Mucosa of gallbladder (tissue), 1 donor: ENCODE measurements around the gene RPTOR. TPM values are rescaled to one million over a fixed set of nuclear protein-coding genes. Genes with fewer than 3 reads are reported as not detected.
"Not testable (repeated sequence)": the region's sequence is repeated elsewhere in the genome, so short reads cannot be mapped to it uniquely, and the experiment has no call there.

Source experiments
- DNase-seq: peaks from one replicate; pipeline ENCODE4 v3.0.0-alpha.2; 2020; ENCODE audit warnings: low spot score
- total RNA-seq: library from RNA; stranded (reverse); gene quantifications from one replicate; pipeline ENCODE4 v1.2.1, GENCODE V29; 2021
- donor health status: DM: no; HTN: no; CAD: no.

Gene RPTOR
- total RNA-seq, 1 donor from 2014 or later, result 37.5 TPM

GRCh38 chr17:80545499-80545826, 825 bp downstream of the RPTOR start:
- no peak for DNase-seq

- no peak for DNase-seq
These were observed 1.6 kb downstream of the RPTOR start for GRCh38 chr17:80546267-80546666.

- no peak for DNase-seq
These were observed 7.9 kb downstream of the RPTOR start for GRCh38 chr17:80552523-80552922.

GRCh38 chr17:80555266-80555665, 10.6 kb downstream of the RPTOR start:
- DNase-seq, result no peak

GRCh38 chr17:80558046-80558445, 13.4 kb downstream of the RPTOR start:
- DNase-seq, result no peak

GRCh38 chr17:80559825-80560251, 15.2 kb downstream of the RPTOR start:
- no peak for DNase-seq

DNA sequence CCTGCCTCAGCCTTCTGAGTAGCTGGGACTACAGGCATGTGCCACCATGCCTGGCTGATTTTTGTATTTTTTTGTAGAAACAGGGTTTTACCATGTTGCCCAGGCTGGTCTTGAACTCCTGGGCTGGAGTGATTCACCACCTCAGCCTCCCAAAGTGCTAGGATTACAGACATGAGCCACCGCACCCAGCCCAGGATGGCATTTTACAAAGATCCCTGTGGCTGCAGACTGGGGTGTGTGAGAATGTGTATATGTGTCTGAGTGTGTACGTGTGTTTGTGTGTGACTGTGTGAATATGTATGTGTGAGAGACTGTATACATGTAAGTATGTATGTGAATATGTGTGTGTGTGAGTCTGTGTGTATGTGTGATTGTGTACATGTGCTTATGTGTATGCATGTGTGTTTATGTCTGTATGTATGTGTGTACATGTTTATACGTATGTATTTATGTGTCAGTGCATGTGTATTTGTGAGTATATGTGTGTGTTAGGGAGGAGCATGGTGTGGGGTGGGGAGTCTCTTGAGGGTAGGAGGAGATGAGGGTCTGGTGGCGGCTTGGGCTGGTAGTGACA, 17.0 kb downstream of the RPTOR start:
- no peak for DNase-seq

GRCh38 chr17:80564545-80564944, 19.9 kb downstream of the RPTOR start:
- no peak for DNase-seq

DNA sequence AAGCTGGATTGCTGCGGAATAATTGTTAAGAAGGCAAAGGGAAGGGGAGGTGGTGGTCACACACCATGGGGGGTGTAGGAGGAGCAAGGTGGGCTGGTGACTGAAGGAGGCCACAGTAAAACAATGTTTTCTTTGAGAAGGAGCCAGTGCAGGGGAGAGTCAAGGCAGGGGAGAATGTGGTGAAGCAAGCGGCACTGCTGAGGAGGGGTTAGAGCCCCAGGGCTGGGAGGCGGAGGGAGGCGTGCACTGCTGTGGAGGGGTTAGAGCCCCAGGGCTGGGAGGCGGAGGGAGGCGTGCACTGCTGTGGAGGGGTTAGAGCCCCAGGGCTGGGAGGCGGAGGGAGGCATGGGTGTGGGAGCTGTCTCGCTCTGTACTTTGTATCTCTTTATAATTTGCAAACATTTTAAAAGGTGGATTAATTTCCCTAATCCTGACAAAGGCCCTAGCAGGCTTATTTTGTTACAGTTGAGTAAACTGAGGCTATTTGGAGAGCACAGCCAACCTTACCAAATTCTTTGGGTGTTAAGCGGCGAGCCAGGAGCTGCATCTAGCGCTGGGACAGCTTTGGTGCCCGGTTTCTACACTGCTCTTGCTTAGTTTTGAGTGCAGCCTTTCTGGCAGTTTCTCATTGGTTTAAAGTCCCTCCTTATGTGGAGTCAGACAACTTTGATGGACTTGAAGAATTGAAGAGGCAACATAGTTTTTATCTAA, 20.9 kb downstream of the RPTOR start:
- DNase-seq, result no peak

DNA sequence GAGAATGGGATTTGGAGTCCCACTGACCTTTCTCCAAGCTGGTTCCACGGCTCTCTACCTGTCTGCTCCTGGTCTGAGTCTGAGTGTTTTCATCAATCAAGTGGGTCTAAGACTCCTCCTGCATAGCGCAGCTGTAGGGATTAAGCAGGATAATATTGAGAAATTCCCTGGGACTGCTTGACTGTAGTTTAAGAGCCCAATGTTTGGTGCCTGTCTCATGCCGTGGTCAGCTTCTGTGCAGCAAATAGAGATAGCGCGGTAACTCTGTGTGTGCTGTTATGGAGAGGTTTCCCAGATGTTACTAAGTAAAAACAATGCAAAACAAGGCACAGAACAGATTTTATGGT, 21.4 kb downstream of the RPTOR start:
- no peak for DNase-seq

DNA sequence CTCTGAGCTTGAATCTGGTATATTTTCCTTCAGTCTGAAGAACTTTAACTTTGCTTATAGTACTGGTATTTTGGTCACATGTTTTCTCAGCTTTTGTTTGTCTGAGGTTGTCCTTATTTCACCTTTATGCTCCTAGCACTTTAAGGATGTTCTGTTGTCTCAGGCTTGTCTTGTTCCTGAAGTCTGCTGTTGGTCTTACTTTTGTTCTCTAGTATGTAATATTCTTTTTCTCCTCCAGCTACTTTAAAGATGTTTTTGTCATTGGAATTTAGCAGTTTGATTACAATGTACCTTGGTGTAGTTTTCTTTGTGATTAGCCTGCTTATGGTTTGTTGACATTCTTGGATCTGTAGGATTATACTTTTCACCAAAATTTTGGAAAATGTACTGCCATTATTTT, 23.6 kb downstream of the RPTOR start:
- DNase-seq, result no peak

DNA sequence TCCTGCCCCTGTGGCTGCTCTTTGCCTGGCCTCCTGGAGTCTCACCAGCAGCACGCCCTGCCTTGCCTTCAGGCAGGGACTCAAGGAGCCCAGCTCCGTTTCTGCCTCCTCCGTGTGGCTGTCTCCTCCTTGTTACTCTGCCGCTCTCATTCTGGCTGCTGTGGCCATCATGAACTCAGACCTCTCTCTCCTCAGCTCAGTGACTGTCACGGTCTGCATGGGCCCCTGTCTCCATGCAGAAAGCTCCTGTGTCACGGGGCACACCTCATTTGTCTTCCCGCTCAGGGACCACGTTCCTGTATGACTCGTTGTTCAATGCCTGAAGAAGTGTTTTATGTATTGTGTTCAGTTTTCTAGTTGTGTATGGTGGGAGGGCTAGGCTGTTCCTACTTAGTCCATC, 25.3 kb downstream of the RPTOR start:
- DNase-seq, result no peak

GRCh38 chr17:80573701-80574100, 29.1 kb downstream of the RPTOR start:
- DNase-seq, result no peak

DNA sequence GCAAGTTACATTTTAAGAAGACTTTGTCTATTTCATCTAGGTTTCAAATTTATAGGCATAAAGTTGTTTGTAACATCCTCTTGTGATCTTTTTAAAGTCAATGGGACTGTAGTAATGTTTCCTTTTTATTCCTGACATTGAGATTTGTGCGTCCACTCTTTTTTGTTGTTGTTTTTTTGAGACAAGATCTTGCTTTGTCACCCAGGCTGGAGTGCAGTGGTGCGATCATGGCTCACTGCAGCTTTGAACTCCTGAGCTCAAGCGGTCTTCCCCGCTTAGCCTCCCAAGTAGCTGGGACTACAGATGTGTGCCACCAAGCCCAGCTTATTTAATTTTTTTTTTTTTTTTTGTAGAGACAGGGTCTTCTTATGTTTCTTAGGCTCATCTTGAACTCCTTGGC, 29.9 kb downstream of the RPTOR start:
- no peak for DNase-seq

DNA sequence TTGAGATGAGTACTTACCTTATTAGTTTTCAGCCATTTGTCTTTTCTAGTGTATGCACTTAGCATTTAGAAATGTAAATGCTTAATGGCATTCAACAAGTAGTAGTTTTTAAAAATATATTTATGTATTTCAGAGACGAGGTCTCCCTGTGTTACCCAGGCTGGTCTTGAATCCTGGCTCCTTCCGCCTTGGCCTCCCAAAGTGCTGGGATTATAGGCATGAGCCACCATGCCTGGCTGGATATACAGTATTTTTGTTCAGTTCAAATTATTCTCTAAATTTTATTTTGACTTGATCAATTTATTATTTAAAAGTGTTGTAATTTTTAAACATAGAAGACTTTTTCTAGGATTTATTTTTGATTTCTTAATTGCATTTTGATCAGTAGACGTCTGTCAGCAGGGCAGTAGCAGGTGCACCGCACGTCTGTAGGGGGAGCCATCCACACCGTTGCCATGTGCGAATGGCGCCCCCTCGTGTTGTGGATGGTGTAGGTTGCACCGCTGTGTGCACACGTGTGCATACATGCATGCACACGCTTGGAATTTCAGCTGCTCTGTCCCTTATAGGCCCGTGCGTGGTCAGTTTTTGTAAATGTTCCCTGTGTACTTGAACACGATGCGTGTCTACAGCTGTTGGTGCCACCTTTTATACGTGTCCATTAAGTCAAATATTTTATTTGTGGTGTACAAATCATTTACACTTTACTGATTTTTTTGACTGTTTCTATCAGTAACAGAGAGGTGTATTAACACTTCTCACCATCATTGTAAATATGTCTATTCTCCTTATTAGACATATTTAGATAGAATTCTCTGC, 30.6 kb downstream of the RPTOR start:
- peak; percentile 87 for DNase-seq

GRCh38 chr17:80577876-80578570, 33.4 kb downstream of the RPTOR start:
- no peak for DNase-seq

GRCh38 chr17:80578668-80579388, 34.2 kb downstream of the RPTOR start:
- not testable (repeated sequence) for DNase-seq

DNA sequence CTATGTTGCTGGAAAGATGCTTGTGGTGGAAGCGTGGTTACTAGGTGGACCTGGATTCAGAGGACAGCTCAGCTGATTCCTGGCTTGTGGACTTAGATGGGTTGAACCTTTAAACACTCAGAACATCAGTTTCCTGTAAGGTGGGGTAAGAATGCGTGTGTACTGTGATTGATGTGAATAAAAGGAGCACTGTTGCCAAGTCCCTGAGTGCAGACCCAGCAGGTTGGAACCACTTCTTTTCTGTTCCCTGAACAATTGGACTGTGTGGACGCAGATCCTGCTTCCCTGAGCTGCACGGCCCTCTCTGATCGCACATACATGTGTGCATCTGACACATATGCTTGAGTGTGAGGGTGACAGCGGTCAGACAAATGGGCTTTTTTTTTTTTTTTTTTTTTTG, 37.5 kb downstream of the RPTOR start:
- DNase-seq, result no peak

GRCh38 chr17:80584176-80584905, 39.7 kb downstream of the RPTOR start:
- DNase-seq, result no peak

GRCh38 chr17:80585890-80586845, 41.5 kb downstream of the RPTOR start:
- DNase-seq, result no peak
